ENCODE measurements around the gene VCAN.

Gene VCAN

GRCh38 chr5:83507431-83507830 is 35.9 kb downstream of the VCAN start:
- DNase-seq = no peak

GRCh38 chr5:83509540-83509939 is 38.0 kb downstream of the VCAN start:
- no peak for DNase-seq

GRCh38 chr5:83510260-83510659 is 38.7 kb downstream of the VCAN start:
- peak; percentile 66 for DNase-seq

- no peak for DNase-seq
Measured at GRCh38 chr5:83512061-83512745, 40.7 kb downstream of the VCAN start.

- DNase-seq = no peak
Measured at GRCh38 chr5:83513081-83513480, 41.5 kb downstream of the VCAN start.

- DNase-seq = no peak
Measured at GRCh38 chr5:83513491-83513890, 41.9 kb downstream of the VCAN start.

- no peak for DNase-seq
Measured at GRCh38 chr5:83516377-83516776, 44.8 kb downstream of the VCAN start.

- DNase-seq = no peak
Measured at GRCh38 chr5:83517072-83517687, 45.6 kb downstream of the VCAN start.

GRCh38 chr5:83517688-83518085 is 46.1 kb downstream of the VCAN start:
- no peak for DNase-seq

- DNase-seq = no peak
Measured at GRCh38 chr5:83518319-83519061, 46.9 kb downstream of the VCAN start.

- DNase-seq = no peak
Measured at GRCh38 chr5:83522446-83522845, 50.9 kb downstream of the VCAN start.

GRCh38 chr5:83523929-83524328 is 52.4 kb downstream of the VCAN start:
- DNase-seq = no peak

- no peak for DNase-seq
Measured at GRCh38 chr5:83524345-83524744, 52.8 kb downstream of the VCAN start.

GRCh38 chr5:83524991-83525390 is 53.4 kb downstream of the VCAN start:
- DNase-seq = no peak

- no peak for DNase-seq
Measured at GRCh38 chr5:83526289-83526688, 54.7 kb downstream of the VCAN start.

- no peak for DNase-seq
Measured at GRCh38 chr5:83527221-83527620, 55.7 kb downstream of the VCAN start.

- no peak for DNase-seq
Measured at GRCh38 chr5:83527722-83528438, 56.3 kb downstream of the VCAN start.

- DNase-seq = no peak
Measured at GRCh38 chr5:83528439-83528769, 56.9 kb downstream of the VCAN start.

- DNase-seq = no peak
Measured at GRCh38 chr5:83530193-83530592, 58.6 kb downstream of the VCAN start.

- DNase-seq = no peak
Measured at GRCh38 chr5:83531661-83532060, 60.1 kb downstream of the VCAN start.

- DNase-seq = peak; percentile 67
Measured at GRCh38 chr5:83538786-83539462, 67.4 kb downstream of the VCAN start.

- no peak for DNase-seq
Measured at GRCh38 chr5:83539463-83539790, 67.9 kb downstream of the VCAN start.

GRCh38 chr5:83540105-83540504 is 68.6 kb downstream of the VCAN start:
- DNase-seq = no peak
